ENCODE measurements around the gene SLC25A3. TPM values are rescaled to one million over a fixed set of nuclear protein-coding genes. Genes with fewer than 3 reads are reported as not detected.

The SLC25A3 gene
- total and polyA plus RNA-seq, 9 of the 15 experiments (the other 6 are each of a cell fraction or from before 2014, with no cell fraction given): 264 to 766 (median 495) TPM

- TF ChIP-seq ZSCAN32 (CRISPR knock-in tag; IDR thresholded peaks at IDR 0.05) (no peak), GABPB1 (CRISPR knock-in tag; IDR thresholded peaks at IDR 0.05) (peak; percentile 5; the same call in 1 of the 2 replicates), ZNF318 (IDR thresholded peaks at IDR 0.05; ENCODE audit: borderline replicate concordance in 1 of 2, low read depth in 1 of 2) (no peak), HDAC2 (IDR thresholded peaks at IDR 0.05) (no peak), FOXA3 (CRISPR knock-in tag; conservative IDR thresholded peaks at IDR 0.05 in 1 of 2, IDR thresholded peaks at IDR 0.05 in 1 of 2) (peak; percentile 67 to 77; a peak in 3 of 4 replicates), FOXA1 (IDR thresholded peaks at IDR 0.05; ENCODE audit: borderline replicate concordance) (no peak), ZNF3 (CRISPR knock-in tag; IDR thresholded peaks at IDR 0.05) (no peak), STAT5B (CRISPR knock-in tag; IDR thresholded peaks at IDR 0.05) (no peak), KAT7 (CRISPR knock-in tag; IDR thresholded peaks at IDR 0.05; ENCODE audit: borderline replicate concordance) (no peak), CTCFL (IDR thresholded peaks at IDR 0.05; ENCODE audit: borderline replicate concordance, insufficient read depth, low read depth, low read length, poor library complexity, severe bottlenecking) (no peak)
- TF ChIP-seq, protein P1, sequence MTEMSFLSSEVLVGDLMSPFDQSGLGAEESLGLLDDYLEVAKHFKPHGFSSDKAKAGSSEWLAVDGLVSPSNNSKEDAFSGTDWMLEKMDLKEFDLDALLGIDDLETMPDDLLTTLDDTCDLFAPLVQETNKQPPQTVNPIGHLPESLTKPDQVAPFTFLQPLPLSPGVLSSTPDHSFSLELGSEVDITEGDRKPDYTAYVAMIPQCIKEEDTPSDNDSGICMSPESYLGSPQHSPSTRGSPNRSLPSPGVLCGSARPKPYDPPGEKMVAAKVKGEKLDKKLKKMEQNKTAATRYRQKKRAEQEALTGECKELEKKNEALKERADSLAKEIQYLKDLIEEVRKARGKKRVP (CRISPR knock-in tag; IDR thresholded peaks at IDR 0.05): no peak
- TF ChIP-seq, protein P2, sequence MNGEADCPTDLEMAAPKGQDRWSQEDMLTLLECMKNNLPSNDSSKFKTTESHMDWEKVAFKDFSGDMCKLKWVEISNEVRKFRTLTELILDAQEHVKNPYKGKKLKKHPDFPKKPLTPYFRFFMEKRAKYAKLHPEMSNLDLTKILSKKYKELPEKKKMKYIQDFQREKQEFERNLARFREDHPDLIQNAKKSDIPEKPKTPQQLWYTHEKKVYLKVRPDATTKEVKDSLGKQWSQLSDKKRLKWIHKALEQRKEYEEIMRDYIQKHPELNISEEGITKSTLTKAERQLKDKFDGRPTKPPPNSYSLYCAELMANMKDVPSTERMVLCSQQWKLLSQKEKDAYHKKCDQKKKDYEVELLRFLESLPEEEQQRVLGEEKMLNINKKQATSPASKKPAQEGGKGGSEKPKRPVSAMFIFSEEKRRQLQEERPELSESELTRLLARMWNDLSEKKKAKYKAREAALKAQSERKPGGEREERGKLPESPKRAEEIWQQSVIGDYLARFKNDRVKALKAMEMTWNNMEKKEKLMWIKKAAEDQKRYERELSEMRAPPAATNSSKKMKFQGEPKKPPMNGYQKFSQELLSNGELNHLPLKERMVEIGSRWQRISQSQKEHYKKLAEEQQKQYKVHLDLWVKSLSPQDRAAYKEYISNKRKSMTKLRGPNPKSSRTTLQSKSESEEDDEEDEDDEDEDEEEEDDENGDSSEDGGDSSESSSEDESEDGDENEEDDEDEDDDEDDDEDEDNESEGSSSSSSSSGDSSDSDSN (IDR thresholded peaks at IDR 0.05; ENCODE audit: borderline replicate concordance in 1 of 2, low read depth in 2 of 2, low read length in 2 of 2): no peak
Observed at GRCh38 chr12:98644712-98645571, 51.5 kb downstream of the SLC25A3 start, which contains the start of the genes APAF1 and IKBIP (continued).

All from K562 (cell line).